GM12892 (cell line): ENCODE data around the gene CCDC86.

ENCODE experiments used
- POLR2A ChIP-seq: IDR thresholded peaks from 2 replicates; pipeline ENCODE4 v1.6.1; 2011; ENCODE audit warnings: low read depth, low read length, control low read depth
- POLR2AphosphoS5 ChIP-seq: IDR thresholded peaks from 2 replicates; pipeline ENCODE4 v1.6.1; 2011; ENCODE audit warnings: low read depth, low read length, control low read depth

GRCh38 chr11:60816590-60817157 is 25.2 kb upstream of the CCDC86 start:
- TF ChIP-seq POLR2A: no peak
- no peak for TF ChIP-seq POLR2AphosphoS5
